Measurements from ENCODE around the gene CD101. TPM values are rescaled to one million over a fixed set of nuclear protein-coding genes. Genes with fewer than 3 reads are reported as not detected.
"Not testable (repeated sequence)": the region's sequence is repeated elsewhere in the genome, so short reads cannot be mapped to it uniquely, and the experiment has no call there.

Gene CD101, protein sequence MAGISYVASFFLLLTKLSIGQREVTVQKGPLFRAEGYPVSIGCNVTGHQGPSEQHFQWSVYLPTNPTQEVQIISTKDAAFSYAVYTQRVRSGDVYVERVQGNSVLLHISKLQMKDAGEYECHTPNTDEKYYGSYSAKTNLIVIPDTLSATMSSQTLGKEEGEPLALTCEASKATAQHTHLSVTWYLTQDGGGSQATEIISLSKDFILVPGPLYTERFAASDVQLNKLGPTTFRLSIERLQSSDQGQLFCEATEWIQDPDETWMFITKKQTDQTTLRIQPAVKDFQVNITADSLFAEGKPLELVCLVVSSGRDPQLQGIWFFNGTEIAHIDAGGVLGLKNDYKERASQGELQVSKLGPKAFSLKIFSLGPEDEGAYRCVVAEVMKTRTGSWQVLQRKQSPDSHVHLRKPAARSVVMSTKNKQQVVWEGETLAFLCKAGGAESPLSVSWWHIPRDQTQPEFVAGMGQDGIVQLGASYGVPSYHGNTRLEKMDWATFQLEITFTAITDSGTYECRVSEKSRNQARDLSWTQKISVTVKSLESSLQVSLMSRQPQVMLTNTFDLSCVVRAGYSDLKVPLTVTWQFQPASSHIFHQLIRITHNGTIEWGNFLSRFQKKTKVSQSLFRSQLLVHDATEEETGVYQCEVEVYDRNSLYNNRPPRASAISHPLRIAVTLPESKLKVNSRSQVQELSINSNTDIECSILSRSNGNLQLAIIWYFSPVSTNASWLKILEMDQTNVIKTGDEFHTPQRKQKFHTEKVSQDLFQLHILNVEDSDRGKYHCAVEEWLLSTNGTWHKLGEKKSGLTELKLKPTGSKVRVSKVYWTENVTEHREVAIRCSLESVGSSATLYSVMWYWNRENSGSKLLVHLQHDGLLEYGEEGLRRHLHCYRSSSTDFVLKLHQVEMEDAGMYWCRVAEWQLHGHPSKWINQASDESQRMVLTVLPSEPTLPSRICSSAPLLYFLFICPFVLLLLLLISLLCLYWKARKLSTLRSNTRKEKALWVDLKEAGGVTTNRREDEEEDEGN
- polyA plus RNA-seq (2013, experiment 1 of 2; ENCODE audit: insufficient read length), result 0.35 TPM
- 0.63 TPM for polyA plus RNA-seq (2013, experiment 2 of 2; ENCODE audit: insufficient read length)

DNA sequence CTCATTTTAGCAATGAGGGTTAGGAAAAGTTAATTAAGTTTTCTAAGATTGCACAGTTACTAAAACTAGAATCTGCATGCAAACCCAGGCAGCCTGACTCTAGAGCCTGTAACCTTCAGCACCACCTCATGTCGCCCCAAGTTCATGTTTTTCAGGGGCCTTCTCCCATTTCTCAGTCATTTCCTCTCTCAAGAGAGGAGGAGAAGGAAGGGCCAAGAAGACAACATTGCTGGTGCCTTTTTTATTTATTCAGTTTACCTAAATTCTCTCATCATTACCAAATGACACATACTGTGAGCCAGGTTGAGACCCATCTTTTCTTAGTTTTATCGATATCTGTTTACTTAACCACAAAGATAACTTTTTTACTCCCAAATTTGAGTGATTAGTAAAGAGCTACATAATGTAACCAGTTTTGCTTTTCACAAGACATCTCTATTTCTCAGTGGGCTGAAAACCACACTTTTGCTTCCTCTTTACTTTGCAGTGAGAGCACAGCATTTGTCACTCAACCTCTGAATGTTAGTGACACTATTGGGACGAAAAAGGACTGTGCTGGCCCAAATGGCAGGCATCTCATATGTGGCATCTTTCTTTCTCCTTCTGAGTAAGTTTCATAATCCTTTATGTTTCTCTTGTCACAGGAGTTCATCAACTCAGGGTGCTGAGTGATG is at the start of gene CD101:
CD101 (plus strand) TSS at position 507 of the 674 bp plus-strand sequence; CDS start at position 565, 58 bp downstream.
- no peak for DNase-seq

GRCh38 chr1:116952738-116953275 is 48.8 kb upstream of the CD101 start:
- DNase-seq, result no peak

- DNase-seq, result no peak
Observed at GRCh38 chr1:116954440-116954839, 47.1 kb upstream of the CD101 start.

DNA sequence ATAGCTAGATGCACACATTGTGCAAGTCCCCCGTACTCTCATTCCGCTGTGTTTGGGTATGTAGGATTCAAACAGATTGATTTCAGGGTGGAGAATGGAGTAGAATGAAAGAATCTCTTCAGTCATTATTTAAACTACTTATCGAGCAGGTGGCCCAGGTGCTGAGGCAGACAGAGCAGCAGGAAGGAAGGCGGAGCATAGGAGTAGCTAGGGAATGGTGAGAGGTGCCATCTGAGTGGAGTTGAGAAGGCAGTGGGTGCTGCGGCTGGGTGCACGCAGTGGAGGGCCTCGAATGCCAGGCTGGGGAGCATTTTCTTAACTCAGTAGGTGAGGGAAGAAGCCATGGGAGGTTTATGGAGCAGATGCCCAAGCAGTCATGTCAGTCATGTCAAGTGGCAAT is 45.2 kb upstream of the CD101 start:
- no peak for DNase-seq

GRCh38 chr1:116957646-116958045 is 43.9 kb upstream of the CD101 start:
- no peak for DNase-seq

- no peak for DNase-seq
Observed at GRCh38 chr1:116958110-116958509, 43.5 kb upstream of the CD101 start.

DNA sequence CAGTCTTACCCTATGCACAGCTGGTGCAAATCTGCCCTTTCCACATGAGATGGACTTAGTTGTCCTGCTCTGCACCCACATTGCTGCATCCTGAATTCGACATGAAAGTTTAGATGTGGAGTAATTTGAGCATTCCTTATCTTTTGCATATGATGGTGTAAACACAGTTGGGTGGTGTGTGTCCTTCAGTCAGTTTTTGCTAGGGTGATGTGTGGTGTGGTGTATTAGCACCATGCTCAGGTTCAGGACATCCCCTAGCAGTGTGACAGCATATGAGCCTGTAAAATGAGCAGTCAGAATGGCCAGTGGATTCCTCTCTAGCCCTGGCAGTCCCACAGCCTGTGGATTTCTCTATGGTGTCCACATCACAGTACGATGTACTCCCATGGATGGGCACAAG is 42.6 kb upstream of the CD101 start:
- no peak for DNase-seq

- no peak for DNase-seq
Observed at GRCh38 chr1:116961606-116962005, 40.0 kb upstream of the CD101 start.

GRCh38 chr1:116962987-116963639 is 38.4 kb upstream of the CD101 start:
- no peak for DNase-seq

- DNase-seq, result peak; percentile 62
Observed at GRCh38 chr1:116966791-116967190, 34.8 kb upstream of the CD101 start.

- DNase-seq, result no peak
Observed at GRCh38 chr1:116968724-116969123, 32.8 kb upstream of the CD101 start.

DNA sequence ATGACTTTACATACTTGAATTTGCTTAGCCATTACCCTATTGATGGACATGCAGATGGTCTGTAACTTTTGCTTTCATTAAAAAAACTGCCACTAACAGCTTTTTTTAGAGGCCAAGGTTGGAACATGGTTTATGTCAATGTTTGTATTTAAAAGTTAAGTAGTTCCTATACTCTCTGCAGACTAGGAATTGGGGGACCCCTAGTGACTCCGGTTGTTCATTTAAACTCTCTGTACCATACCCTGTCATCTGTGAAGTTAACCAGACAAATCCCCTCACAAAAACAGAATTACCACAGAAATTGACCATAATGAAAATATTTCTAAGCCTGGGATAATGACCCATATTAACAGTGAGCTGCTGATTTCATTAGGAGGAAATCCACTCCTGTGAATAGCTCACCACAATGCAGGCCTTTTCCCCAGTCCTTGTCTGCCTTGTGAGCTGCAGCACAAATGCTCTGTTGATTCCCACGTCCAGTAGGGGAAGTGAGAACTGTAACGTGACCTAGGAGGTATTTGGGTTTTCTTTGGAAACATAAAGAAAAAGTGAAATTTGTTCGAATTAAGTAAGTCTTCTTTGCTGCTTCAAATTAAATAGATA is 30.2 kb upstream of the CD101 start:
- no peak for DNase-seq

GRCh38 chr1:116971965-116972673 is 29.4 kb upstream of the CD101 start:
- DNase-seq, result no peak

- peak; percentile 33 for DNase-seq
Observed at GRCh38 chr1:116972674-116973030, 28.9 kb upstream of the CD101 start.

GRCh38 chr1:116980309-116980708 is 21.3 kb upstream of the CD101 start:
- not testable (repeated sequence) for DNase-seq

GRCh38 chr1:116981521-116982037 is 20.0 kb upstream of the CD101 start:
- no peak for DNase-seq

DNA sequence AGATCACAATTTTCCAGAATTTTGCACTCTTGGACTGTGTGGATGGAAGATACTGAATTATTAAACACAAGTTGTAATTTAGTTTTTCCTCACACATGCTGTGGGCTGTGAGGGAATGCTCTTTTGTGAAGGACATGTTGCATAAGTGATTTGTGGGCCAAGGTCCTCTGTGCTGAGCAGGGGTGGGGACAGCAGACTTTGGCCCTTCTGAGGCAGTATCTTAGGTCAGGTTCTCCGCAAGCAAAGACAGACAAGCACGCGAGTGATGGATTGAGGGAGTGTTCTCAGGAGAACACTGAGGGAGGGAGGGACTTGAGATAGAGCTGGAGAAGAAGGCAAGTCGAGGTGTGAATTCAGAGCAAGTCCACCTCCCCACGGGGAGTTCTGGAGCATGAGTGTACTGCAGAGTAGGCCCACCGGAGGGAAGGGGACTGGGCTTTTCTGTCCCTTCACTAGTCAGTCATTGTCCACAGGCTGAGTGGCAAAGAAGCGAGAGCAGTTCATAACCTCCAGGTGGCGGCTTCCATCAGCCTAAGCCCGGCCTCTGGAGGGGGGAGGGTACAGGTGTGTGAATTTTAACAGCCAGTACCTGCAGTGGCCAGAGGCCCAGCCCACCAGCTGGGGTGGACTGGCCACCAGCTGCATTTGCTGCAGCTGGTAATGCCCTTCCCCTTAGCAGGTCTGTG is 19.1 kb upstream of the CD101 start:
- DNase-seq, result no peak

DNA sequence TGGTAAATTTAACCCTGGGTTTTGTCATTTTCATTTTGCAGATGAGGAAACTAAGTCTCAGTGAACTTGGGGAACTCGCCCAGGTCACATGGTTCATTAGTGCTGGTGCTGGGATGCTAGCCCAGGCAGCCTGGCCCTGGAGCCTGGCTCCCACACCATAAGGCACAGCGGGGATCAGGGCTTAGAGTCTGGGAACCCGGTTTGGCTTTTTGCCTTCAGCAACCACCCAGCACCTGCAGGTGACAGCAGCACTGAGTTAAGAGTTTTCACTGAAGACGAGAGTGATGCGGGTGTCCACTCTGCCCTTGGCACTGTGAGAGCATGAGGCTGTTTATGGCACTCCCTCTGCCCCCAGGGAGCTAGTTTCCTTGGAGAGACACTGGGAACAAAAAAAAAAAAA is 18.4 kb upstream of the CD101 start:
- no peak for DNase-seq

GRCh38 chr1:116983678-116984077 is 17.9 kb upstream of the CD101 start:
- DNase-seq, result no peak
